Measurements from ENCODE around the gene MYO5B. TPM values are rescaled to one million over a fixed set of nuclear protein-coding genes. Genes with fewer than 3 reads are reported as not detected.

The MYO5B gene
- total and polyA plus RNA-seq, 2 of the 4 experiments (the other 2 are of a cell fraction): 0.24 to 0.54 TPM

GRCh38 chr18:49861659-49862058, 333.3 kb downstream of the MYO5B start:
- no CpG with 5 or more reads among the region's 3 CpGs for WGBS, 2 experiments (ENCODE audit: extremely low coverage in 2 of 2, insufficient read length in 1 of 2)

More at GRCh38 chr18:49861659-49862058, 333.3 kb downstream of the MYO5B start:
- no peak overlapping the region for H3K14ac ChIP-seq (replicated peaks; ENCODE audit: low read depth, low read length)
- no peak overlapping the region for H4K91ac ChIP-seq (ENCODE audit: insufficient read depth, low read depth, low read length)
- no peak overlapping the region for H2BK5ac ChIP-seq (ENCODE audit: low read depth, low read length, poor library complexity, severe bottlenecking)
- no peaks in the 10 kb centered on the region for H4K20me1 ChIP-seq (ENCODE audit: insufficient read depth, low read length)
- intact Hi-C loops (cut with micrococcal nuclease): no loop called here
- H3K27me3 ChIP-seq (ENCODE audit: control insufficient read depth, insufficient read depth, low read length): peaks cover 29% of the 10 kb centered on the region
- H3K9me3 ChIP-seq (ENCODE audit: control insufficient read depth, insufficient read depth, low read length): no peaks in the 10 kb centered on the region
- dilution Hi-C loops (cut with HindIII; ENCODE audit: low sequenced_read_pairs, unreplicated experiment): no loop called here
- H2BK20ac ChIP-seq (ENCODE audit: low read depth, low read length): no peak overlapping the region
- CTCF ChIA-PET: interaction anchor here (1.2 kb wide), 1 partner anchor 301 kb away, joined by 3 read pairs; no protein-coding TSS in a partner anchor
- POLR2A ChIA-PET (ENCODE audit: unreplicated experiment): no interaction called here
- no peak overlapping the region for H3K4ac ChIP-seq (ENCODE audit: low read depth, low read length)
- no peak overlapping the region for H4K5ac ChIP-seq (ENCODE audit: low read depth, low read length)
- H2BK120ac ChIP-seq (ENCODE audit: low read depth, low read length): no peak overlapping the region
- H3K23ac ChIP-seq (ENCODE audit: low read depth, low read length): no peak overlapping the region
- H2AFZ ChIP-seq (replicated peaks; ENCODE audit: low read length, poor library complexity): no peak overlapping the region
- TF ChIP-seq SMC3 (IDR thresholded peaks at IDR 0.05; ENCODE audit: low read depth, low read length) (peak; percentile 20; the same call in 1 of the 2 replicates), BHLHE40 (IDR thresholded peaks at IDR 0.05; ENCODE audit: low read depth, low read length) (no peak), NFE2L2 (IDR thresholded peaks at IDR 0.05; ENCODE audit: low read depth, low read length) (no peak), MAZ (IDR thresholded peaks at IDR 0.05; ENCODE audit: borderline replicate concordance, low read depth, low read length) (no peak), RAD21 (IDR thresholded peaks at IDR 0.05; ENCODE audit: low read length) (peak; percentile 37; the same call in 1 of the 2 replicates)
- TF ChIP-seq, protein P1, sequence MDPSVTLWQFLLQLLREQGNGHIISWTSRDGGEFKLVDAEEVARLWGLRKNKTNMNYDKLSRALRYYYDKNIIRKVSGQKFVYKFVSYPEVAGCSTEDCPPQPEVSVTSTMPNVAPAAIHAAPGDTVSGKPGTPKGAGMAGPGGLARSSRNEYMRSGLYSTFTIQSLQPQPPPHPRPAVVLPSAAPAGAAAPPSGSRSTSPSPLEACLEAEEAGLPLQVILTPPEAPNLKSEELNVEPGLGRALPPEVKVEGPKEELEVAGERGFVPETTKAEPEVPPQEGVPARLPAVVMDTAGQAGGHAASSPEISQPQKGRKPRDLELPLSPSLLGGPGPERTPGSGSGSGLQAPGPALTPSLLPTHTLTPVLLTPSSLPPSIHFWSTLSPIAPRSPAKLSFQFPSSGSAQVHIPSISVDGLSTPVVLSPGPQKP (IDR thresholded peaks at IDR 0.05; ENCODE audit: borderline replicate concordance, low read depth, low read length): no peak
- TF ChIP-seq, protein P2, sequence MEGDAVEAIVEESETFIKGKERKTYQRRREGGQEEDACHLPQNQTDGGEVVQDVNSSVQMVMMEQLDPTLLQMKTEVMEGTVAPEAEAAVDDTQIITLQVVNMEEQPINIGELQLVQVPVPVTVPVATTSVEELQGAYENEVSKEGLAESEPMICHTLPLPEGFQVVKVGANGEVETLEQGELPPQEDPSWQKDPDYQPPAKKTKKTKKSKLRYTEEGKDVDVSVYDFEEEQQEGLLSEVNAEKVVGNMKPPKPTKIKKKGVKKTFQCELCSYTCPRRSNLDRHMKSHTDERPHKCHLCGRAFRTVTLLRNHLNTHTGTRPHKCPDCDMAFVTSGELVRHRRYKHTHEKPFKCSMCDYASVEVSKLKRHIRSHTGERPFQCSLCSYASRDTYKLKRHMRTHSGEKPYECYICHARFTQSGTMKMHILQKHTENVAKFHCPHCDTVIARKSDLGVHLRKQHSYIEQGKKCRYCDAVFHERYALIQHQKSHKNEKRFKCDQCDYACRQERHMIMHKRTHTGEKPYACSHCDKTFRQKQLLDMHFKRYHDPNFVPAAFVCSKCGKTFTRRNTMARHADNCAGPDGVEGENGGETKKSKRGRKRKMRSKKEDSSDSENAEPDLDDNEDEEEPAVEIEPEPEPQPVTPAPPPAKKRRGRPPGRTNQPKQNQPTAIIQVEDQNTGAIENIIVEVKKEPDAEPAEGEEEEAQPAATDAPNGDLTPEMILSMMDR (conservative IDR thresholded peaks at IDR 0.05; ENCODE audit: low read depth, low read length): peak; percentile 30; the same call in 1 of the 2 replicates
- H3K36me3 ChIP-seq (ENCODE audit: control insufficient read depth, insufficient read depth, low read length): no peaks in the 10 kb centered on the region
- H3K4me1 ChIP-seq (ENCODE audit: control insufficient read depth, insufficient read depth, low read length): no peaks in the 10 kb centered on the region
- no peaks in the 10 kb centered on the region for H3K9me1 ChIP-seq (ENCODE audit: insufficient read depth, low read length)
- H3K79me1 ChIP-seq (ENCODE audit: low read depth in 1 of 2, low read length in 2 of 2): no peaks in the 10 kb centered on the region
- H3K4me2 ChIP-seq (ENCODE audit: low read depth, low read length): no peak overlapping the region
- no peak overlapping the region for H3K4me3 ChIP-seq (ENCODE audit: insufficient read depth, low read depth, low read length)
- H3K56ac ChIP-seq (ENCODE audit: extremely low read depth, insufficient read depth, low read length): no peak overlapping the region
- H2BK15ac ChIP-seq (ENCODE audit: low read depth, low read length): no peak overlapping the region
- no peak overlapping the region for H3K18ac ChIP-seq (ENCODE audit: low read depth, low read length)
- H3K9ac ChIP-seq (ENCODE audit: low read depth, low read length): no peak overlapping the region
- ATAC-seq (ENCODE audit: low read depth): no peak
- H2AK9ac ChIP-seq (replicated peaks; ENCODE audit: low read depth, low read length, poor library complexity): no peak overlapping the region
- in situ Hi-C loops (cut with MboI; ENCODE audit: low sequenced_read_pairs): loop anchor here (5.0 kb wide), 1 partner anchor 304 kb away; no protein-coding TSS in a partner anchor
- no peak overlapping the region for H4K8ac ChIP-seq (ENCODE audit: low read depth in 2 of 2, low read length in 2 of 2)
- no TSS peak for BruUV-seq (replicated peaks)
- no peak for DNase-seq
- H3K27ac ChIP-seq (ENCODE audit: insufficient read depth, low read length): no peak overlapping the region
- no peak overlapping the region for H2AK5ac ChIP-seq (ENCODE audit: low read depth, low read length)

All from IMR-90 (cell line).